ENCODE data around the gene WNT8A.
"Not testable (repeated sequence)": the region's sequence is repeated elsewhere in the genome, so short reads cannot be mapped to it uniquely, and the experiment has no call there.

WNT8A gene, protein sequence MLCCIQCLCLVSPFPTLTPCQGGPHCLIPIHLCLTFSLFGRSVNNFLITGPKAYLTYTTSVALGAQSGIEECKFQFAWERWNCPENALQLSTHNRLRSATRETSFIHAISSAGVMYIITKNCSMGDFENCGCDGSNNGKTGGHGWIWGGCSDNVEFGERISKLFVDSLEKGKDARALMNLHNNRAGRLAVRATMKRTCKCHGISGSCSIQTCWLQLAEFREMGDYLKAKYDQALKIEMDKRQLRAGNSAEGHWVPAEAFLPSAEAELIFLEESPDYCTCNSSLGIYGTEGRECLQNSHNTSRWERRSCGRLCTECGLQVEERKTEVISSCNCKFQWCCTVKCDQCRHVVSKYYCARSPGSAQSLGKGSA

DNA sequence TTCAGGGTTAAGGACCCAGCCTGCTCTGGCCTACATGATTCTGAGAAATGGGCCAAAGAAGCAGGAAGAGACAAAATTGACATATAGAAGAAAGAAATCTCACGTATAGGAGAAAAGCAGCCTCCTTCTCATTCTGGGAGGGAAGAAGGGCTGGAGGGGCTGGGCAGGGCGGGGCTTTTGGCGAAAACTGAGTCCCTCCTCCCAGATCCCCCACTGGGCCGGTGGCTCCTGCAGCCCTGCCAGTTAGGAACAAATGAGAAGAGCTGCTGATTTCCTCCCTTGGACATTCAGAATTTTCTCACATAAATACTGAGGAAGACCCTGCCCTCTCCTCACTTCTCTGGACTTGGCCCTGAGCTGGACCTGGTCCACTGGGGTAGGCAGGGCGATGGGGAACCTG lies at the start of gene WNT8A:
Gene WNT8A (plus strand): TSS at position 332 of the 400 bp plus-strand sequence. CDS start 95 bp downstream, outside the sequence.
- no peak for DNase-seq

DNA sequence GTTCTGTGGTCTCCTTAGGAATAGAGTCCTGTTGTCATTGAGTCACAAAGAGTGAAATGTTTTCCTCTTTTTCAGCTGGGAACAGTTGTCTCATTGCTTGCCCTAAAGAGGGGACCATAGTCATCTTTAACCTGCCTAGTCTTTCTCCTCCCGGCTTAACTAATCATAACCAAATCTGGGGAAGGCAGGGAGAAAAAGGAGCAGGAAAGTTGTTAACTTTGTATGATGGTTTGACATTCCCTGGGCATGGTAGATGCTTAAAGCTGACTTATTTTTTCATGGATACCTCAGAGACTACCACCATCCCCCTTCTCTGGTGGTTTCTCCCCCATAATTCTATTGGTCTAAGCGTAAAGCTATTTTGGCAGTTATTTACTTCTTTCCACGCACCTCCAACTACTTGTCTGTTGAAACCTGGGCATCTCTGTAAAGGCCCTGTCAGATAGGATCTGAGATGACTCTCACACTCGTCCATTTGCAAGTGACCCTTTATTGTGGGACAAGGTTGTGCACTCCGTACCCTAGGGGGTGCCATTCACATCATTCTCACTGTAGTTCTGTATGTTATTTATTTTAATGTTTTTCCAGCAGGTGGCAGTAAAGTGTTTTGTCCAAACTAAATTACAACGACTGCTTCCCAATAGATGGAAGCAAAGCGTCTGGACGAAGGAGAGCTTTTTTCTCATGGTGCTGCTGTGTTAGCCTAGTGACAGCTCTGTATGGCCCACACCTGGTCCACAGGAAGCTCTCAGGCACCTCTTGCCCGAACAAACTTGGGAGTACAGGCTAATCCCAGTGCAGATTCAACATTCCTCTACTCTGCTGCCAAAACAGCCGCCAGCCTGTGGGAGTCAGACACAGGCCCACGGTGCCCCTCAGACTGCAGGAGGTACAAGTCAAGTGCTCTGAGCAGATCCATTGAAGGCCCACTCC lies 48.0 kb upstream of the WNT8A start:
- DNase-seq, result peak in 1 of 2 experiments; percentile 63

DNA sequence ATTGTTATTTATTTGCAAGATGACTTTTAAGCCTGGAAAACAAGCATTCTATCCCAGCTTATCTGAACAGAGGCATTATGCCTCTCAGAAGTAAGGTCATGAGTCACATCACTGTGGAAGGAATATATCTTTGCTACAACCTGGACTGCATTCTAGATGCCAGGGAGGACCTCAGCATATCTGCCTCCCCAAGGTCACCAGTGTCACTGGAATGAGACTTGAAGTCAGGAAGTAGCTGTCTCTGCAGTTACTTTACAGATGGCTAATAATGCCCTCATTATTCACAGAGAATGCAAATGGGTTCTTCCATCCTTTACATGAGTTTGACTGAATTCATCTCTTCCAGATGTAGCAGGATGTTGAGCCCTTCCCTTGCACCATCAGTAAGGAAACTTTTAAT lies 46.6 kb upstream of the WNT8A start:
- DNase-seq, result no peak

DNA sequence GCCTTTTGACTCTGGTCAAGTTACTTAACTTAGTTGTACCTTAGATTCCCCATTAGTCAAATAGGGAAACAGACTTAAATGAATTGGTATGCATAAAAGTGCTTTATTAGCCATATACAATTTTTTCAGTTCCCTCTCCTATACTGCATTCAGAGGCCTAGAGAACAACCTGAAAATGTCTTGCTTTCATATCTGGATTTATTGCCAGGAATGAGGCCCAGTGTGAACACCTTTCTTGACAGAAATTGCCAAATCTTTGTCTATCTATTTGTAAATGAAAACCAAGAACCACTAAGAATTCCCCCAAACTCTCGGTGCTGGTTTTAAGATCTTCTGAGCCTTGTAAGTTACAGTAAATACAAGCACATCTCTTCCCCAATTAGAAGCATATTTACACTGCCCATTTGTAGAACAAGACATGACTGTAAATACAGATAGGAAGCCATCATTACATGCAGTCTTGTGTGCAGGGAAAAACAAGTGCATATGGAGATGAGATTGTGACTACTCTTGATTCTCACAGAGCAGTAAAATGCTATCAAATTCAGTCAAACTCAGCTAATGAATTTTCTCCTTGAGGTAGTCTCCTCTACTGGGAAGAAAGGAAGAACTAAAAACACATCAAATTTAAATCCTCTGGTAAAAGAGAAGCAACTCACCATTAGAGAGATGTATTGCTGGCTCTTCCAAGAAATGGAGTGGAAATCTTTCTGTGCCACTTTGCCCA lies 45.8 kb upstream of the WNT8A start:
- no peak for DNase-seq

DNA sequence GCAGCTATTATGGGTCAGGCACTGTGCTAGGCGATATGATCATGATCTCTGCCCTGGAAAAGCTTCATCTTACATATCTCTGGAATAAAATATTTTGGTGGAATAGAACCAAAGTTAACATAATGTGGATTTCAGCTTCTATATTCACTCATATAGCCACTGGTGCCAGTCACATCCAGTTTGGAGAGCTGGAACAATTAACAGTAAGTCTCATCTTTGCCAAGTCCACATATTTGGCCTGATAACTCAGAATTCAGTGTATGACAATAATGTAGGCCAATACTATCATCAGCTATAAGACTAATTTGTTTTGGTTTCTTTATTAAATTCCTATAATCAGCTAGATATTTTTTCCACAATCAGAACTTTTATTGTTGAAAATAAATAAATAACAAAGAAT lies 45.0 kb upstream of the WNT8A start:
- no peak for DNase-seq

DNA sequence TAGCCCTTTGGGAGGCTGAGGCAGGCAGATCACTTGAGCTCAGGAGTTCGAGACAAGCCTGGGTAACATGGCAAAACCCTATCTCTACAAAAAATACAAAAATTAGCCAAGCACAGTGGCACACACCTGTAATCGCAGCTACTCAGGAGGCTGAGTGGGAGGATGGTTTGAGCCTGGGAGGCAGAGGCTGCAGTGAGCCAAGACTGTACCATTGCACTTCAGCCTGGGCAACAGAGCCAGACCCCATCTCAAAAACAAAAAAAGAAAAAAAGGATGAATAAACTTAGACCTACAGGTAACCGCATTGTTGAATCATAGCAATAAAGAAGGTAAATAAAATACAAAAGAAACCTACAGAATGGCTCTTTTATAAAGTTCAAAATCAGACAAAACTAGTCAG lies 38.5 kb upstream of the WNT8A start:
- not testable (repeated sequence) for DNase-seq

DNA sequence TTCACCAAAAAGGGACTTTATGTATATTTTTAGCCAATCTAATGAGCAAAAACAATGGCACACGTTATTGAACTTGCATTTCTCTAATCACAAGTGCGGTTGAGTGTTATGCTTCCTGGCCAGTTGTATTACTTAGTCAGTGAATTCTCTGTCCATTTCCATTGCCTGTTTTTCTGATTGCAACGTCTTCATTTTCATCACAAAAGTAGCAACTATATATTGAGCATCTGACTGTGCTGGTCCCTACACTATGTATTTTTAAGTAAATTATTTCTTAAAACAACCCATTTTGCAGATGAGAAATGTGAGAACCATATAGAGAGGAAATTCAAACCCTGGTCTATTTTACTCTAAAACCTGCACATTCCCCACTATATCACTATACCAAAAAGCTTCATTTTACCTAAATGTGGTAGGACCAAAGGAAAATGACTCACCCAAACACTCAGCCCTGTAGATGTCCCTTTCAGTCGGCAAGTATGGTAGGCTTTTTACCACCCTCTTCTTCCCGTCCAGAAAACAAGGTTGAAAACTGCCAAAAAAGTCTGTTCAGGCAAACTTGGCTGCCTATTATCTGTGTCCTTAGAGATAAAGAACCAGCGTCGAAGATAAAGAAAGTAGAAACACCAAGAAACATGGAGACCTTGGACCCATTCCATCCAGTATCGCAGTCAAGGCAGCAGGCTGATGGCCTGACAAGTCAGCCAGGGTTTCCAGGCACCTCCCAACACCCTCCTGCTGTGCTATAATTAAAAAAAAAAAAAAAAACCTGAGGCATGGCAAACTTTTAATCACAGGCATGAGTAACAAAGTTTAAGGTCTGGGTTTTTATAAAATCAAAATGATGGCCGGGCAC lies 32.2 kb upstream of the WNT8A start:
- no peak for DNase-seq

DNA sequence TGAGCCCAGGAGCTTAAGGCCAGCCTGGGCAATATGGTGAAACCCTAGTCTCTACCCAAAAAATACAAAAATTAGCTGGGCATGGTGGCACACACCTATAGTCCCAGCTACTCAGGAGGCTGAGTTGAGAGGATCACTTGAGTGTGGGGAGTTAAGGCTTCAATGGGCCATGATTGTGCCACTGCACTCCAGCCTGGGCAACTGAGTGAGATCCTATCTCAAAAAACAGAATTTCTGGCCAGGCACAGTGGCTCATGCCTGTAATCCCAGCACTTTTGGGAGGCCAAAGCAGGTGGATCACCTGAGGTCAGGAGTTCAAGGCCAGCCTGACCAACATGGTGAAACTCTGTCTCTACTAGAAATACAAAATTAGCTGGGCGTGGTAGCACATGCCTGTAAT lies 31.1 kb upstream of the WNT8A start:
- DNase-seq, result not testable (repeated sequence)

DNA sequence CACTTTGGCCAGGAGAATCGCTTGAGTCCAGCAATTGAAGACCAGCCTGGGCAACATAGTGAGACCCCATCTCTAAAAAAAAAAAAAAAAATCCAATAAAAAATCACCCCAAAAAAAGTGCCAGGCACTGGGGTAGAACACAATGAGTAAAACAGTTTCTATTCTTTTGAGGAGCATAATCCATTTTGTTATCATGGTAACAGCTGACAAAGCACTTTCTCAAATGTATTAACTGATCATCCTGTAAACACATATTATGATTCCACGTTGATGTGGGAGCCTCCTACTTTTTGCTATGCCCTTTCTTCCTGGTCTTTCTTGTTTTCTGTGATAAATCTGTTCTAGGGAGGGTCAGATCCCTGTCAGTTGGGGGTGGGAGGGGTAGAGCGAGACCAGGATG lies 30.3 kb upstream of the WNT8A start:
- DNase-seq, result no peak

DNA sequence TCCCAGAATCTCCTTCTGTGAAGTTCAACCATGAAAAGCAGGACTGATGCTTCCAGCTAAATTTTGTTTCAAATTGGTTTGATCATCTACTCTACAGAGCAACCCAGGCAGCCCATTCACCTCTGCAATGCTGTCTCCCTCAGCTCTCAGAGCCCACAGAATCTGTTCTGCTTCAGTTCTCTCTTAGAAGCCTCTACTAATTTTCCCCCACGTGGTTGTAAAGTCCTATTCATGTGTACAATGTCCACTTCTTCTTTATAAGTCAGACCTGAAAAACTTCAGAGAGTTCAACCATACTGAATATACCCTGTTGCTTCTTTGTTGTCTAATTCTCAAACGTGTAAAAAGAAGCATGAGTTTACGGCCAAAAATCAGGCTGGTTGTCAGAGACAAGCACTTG lies 29.6 kb upstream of the WNT8A start:
- DNase-seq, result no peak

DNA sequence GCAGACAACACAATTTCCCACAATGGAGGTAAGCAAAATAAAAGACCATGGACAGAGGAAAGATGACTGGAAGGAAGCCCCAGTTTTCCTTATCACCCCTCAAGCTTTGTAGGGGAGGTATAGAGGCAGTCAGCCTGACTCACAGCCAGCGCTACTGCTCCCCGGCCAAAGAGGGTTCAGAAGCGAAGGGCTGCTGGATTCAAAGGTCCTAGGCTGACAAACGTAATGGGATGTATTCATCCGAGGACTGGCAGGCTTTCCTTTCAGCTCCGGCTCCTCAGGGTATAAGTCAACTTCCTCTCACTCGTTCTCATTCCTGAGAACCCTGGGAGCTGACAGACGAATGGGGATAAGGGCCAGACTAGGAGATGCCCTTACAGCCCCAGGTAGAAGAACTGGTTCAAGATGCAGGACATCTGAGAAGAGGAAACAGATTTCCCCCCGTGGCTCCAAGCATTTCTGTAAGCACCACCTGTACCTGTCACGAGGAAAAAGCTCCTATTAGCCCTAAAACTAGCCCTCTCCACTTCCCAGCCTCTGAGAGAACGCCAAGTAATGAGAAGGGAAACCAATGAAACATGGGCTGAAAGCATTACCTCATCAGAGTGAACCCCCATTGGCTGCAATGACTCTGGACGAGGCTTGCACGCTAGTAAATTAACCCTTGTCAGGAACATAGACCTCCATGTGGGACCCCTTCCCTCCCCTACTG lies 28.8 kb upstream of the WNT8A start:
- DNase-seq, result no peak

DNA sequence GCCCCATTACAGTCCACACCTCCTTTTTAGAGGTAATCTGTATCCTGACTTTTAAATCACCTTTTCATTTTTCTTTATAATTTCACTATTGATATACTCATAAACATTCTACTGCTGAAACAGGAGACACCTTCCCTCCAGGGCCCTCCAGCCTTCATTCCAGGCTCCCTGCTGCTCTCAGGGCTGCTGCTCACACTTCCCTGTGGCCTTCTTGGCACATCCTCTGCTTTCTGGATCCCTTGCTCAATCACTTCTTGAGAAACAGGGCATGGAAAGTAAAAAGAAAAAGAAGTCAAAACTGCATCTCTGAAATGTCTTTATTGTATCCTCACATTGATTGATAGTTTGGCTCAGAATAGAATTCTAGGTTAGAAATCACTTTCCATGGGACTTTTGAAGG lies 19.3 kb upstream of the WNT8A start:
- DNase-seq, result no peak

DNA sequence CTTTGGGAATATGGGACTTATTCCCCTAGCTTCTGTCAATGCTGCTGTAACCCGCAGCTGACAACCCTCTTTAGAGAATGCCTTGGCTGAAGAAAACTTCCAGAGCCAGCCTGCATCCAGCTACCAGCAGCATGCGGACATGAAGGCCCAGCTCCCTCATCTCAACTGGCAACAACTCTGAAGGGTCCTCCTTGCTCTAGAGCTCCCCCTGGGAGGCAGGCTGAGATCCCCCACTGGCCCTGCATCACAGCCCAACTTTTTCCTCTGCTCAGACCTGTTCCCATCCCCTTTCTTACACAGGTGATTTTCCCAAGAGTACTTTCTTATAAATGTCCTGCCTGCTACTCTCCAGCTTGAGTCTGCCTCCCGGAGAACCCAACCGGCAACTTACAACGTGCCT lies 18.7 kb upstream of the WNT8A start:
- DNase-seq, result no peak

DNA sequence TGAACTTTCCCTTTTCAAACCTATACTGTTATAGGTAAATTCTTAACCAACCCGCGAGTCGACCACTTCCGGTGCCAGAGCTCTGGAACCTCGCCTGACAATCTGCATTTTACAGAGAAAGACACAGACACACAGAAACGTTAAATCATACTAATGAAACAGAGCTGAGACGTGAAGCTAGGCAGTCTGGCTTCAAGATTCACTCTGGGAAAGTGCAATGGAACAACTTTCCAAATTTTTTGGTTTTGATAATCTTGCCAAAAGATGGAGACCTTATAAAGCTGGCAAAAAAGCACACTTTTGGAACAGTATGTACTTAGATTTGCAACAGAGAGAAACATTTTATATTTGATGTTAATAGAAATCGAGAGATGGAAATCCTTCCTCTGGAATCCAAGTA lies 15.9 kb upstream of the WNT8A start:
- no peak for DNase-seq

DNA sequence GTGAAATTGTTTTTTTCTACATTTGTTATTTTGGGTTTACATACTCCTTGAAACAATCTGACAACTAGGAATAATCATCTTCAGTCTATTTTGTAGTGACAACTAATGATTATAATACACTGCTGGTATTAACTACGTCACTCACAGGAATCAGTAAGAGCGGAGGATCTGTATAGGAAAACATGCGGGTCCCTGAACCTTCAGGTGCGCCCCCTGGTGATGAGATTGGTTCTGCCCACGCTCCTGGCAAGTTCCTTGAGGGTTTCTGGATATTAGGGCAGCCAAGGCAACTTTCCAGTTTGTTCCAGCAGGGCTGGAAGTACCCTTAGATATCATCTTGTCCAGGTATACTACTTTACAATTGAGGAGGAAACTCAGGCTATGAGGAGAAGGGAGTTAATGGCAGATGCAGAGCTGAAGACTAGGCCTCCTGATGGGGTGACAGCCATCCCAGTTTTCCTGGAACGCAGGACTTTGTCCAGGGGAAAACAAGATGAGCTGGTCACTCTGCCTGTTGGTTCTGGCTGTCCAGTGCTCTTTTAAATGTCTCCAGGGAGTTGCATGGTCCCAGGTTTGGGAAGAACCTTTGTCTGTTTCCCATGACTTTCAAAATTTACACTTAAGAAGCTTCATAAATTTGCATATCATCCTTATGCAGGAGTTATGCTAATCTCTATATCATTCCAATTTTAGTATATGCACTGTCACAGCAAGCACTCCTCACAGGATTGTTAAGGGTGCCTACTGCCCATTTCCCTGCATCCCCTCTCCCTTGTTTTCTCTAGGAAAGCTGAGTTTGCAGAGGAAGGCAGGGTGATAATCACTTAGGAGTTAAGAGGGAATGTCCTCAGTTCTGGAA lies 14.9 kb upstream of the WNT8A start:
- DNase-seq, result peak in 1 of 2 experiments; percentile 33

DNA sequence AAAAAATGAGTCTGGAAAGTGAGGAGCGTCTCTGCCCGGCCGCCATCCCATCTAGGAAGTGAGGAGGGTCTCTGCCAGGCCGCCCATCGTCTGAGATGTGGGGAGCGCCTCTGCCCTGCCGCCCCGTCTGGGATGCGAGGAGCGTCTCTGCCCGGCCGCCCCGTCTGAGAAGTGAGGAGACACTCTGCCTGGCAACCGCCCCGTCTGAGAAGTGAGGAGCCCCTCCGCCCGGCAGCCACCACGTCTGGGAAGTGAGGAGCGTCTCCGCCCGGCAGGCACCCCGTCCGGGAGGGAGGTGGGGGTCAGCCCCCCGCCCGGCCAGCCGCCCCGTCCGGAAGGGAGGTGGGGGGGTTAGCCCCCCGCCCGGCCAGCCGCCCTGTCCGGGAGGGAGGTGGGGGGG lies 13.8 kb upstream of the WNT8A start:
- not testable (repeated sequence) for DNase-seq

DNA sequence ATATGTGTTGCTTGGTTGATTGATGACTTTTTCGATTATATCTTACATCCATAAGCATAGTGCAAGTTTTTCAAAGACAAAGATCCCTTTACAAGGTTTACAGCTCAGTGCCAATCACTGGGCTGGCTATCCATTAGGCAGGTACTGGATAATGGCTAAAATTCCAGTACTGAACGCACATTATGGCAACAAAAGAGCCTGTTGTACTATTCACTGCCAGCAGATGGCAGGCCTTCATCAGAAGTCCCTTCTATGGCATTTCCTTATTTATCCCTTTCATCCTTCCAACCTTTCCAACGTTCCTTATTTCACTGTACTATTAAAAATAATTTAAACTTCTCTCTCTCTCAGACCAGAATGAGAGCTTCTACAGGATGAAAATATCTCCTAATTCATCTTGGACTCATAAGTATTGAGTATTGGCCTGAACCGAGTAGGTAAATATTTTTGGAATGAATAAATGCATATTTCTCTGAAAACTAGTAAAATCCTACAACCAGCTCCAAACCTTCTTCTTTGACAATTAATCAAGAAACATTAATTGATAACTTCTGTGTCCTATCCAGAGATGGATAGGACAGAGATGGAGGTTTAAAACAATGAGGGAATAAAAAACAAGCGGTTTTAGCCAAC lies 6.7 kb upstream of the WNT8A start:
- DNase-seq, result peak; percentile 14 to 32

DNA sequence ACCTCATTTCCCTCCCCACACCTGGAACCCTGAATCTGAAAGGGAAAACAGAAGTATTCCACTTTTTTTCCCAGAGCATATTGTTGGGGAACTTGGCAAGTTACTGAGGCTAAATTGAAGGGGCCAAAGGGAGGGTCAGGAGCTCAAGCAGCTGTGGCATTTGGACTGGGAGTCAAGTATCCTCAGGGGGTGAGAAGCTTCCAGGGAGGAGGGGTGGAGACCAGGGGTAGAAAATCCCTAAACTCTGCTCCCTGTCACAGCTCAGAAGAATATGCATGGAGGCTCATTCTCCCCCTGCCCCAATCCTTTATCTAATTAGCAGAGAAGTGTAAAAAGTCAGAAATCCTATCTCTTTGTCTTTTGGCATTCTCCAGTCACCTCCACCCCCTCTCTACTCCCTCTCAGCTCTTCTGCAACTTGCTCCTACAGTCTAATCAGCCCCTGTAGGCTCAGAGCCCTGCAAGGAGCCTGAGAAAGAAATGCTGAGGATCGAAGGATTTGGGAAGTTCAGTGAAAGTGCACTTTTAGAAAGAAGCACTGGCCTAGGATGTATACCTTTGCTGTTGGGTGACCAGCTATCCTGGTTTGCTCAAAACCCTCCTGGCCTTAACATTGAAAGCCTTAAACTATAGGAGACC lies 5.7 kb upstream of the WNT8A start:
- DNase-seq, result no peak

DNA sequence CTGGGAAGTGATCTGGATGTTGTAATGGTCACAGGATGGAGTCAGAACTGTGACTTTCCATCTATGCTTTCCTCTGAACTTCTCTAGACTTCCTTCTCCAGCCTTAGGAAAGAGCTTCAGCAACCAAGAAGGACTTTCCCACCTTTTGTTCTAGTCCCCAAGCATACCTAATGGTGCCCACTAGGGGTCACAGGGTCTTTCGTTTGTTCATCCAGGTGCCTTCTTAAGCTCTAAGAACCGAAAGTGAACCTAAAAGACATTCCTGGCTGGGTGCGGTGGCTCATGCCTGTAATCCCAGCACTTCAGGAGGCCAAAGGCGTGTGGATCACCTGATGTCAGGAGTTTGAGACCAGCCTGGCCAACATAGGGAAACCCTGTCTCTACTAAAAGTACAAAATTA lies 1.8 kb upstream of the WNT8A start:
- no peak for DNase-seq

DNA sequence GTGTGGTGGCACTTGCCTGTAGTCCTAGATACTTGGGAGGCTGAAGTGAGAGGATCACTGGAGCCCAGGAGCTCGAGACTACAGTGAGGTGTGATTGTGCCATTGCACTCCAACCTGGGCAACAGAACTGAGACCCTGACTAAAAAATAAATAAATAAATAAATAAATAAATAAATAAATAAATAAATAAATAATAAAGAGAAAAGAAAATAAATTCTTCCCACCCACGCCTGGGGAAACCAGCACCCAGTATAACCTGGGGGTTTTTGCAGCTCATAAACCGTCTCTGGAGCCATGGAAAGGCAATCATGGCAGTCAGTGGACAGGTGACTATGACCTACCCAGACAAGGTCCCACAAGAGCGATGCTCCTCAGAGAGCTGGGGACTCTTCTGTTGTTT lies 7.9 kb downstream of the WNT8A start:
- DNase-seq, result no peak

Measured in NCI-H187 (cell line).